ENCODE data around the gene SLC16A6.
"Not testable (repeated sequence)": the region's sequence is repeated elsewhere in the genome, so short reads cannot be mapped to it uniquely, and the experiment has no call there.

SLC16A6 gene

DNA sequence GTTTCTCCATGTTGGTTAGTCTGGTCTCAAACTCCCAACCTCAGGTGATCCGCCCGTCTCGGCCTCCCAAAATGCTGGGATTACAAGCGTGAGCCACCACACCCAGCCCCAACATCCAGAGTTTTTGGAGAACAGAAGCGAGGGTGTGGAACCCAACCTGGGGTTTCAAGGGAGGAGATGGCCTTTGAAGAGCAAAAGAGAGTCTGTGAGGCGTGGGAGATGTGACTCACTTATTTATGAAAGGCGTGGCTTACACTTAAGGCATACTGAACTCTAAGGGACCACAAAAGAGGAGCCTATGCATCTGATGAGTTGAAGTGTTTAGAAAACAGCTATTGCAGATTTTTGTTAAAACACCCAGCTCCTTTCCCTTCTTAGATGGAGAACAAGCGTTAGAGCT, 19.2 kb upstream of the SLC16A6 start:
- Histone ChIP-seq H3K4me3 (ENCODE audit: low read length in 2 of 2) (no peak overlapping the region), H3K27ac (replicated peaks; ENCODE audit: low read length) (no peak overlapping the region), H3K9me3 (replicated peaks in 1 of 2; ENCODE audit: control insufficient read depth in 2 of 2, insufficient read depth in 1 of 2, low read depth in 1 of 2, low read length in 2 of 2) (peaks cover 1 to 17% of the 10 kb centered on the region in 2 donors), H3K36me3 (replicated peaks in 1 of 2; ENCODE audit: control insufficient read depth in 2 of 2, insufficient read depth in 2 of 2, low read length in 2 of 2) (peaks cover 3 to 24% of the 10 kb centered on the region in 2 donors), H3K4me2 (ENCODE audit: insufficient read depth, low read length, poor library complexity, severe bottlenecking) (no peak overlapping the region), H3K4me1 (ENCODE audit: control insufficient read depth in 2 of 2, insufficient read depth in 1 of 2, low read depth in 1 of 2, low read length in 2 of 2) (peaks cover 5 to 12% of the 10 kb centered on the region in 2 donors), H3K23ac (ENCODE audit: low read depth, low read length, poor library complexity) (no peak overlapping the region), H2AK5ac (ENCODE audit: low read depth, low read length) (no peak overlapping the region), H4K8ac (ENCODE audit: low read depth, low read length) (no peak overlapping the region), H3K9ac (ENCODE audit: low read depth, low read length, poor library complexity) (no peak overlapping the region), H2BK120ac (ENCODE audit: low read depth, low read length) (no peak overlapping the region), H3K4ac (ENCODE audit: low read length) (no peak overlapping the region), H3K14ac (ENCODE audit: low read length) (no peak overlapping the region), H3K27me3 (ENCODE audit: control insufficient read depth in 3 of 3, insufficient read depth in 3 of 3, low read depth in 1 of 3, low read length in 3 of 3) (no peaks in the 10 kb centered on the region), H3K18ac (ENCODE audit: low read length) (no peak overlapping the region), H2BK15ac (ENCODE audit: low read length) (no peak overlapping the region), H2AFZ (ENCODE audit: low read length) (no peak overlapping the region), H2BK5ac (ENCODE audit: low read length) (no peak overlapping the region), H3K79me1 (ENCODE audit: low read depth, low read length) (no peaks in the 10 kb centered on the region), H4K91ac (ENCODE audit: low read depth, low read length, poor library complexity) (no peak overlapping the region), H2BK12ac (ENCODE audit: low read length) (no peak overlapping the region)
- DNase-seq (ENCODE audit: low spot score), result no peak
- no CpG with 5 or more reads among the region's 8 CpGs for WGBS, 2 donors (ENCODE audit: extremely low coverage in 2 of 2, insufficient read length in 2 of 2, insufficient replicate concordance in 1 of 2)

DNA sequence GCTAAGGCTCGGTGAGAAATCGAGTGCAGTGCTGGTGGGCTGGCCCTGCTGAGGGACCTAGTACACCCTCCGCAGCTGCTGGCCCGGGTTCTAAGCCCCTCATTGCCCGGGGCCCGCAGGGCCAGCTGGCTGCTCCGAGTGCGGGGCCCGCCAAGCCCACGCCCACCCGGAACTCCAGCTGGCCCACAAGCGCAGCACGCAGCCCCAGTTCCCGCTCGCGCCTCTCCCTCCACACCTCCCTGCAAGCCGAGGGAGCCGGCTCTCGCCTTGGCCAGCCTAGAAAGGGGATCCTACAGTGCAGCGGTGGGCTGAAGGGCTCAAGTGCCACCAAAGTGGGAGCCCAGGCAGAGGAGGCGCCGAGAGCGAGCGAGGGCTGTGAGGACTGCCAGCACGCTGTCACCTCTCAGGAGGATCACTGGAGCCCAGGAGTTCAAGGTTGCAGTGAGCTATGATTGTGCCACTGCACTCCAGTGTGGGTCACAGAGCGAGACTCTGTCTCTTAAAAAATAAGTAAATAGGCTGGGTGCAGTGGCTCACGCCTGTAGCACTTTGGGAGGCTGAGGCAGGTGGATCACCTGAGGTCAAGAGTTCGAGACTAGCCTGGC, 18.2 kb upstream of the SLC16A6 start:
- not testable (repeated sequence) for H2BK15ac ChIP-seq (ENCODE audit: low read length); H2BK12ac ChIP-seq (ENCODE audit: low read length); H3K18ac ChIP-seq (ENCODE audit: low read length); H2AK5ac ChIP-seq (ENCODE audit: low read depth, low read length); H2BK5ac ChIP-seq (ENCODE audit: low read length); H3K4me3 ChIP-seq (ENCODE audit: low read length in 2 of 2); H3K79me1 ChIP-seq (ENCODE audit: low read depth, low read length); H2AFZ ChIP-seq (ENCODE audit: low read length); H3K9ac ChIP-seq (ENCODE audit: low read depth, low read length, poor library complexity); H3K27me3 ChIP-seq (ENCODE audit: control insufficient read depth in 3 of 3, insufficient read depth in 3 of 3, low read depth in 1 of 3, low read length in 3 of 3); H3K4me2 ChIP-seq (ENCODE audit: insufficient read depth, low read length, poor library complexity, severe bottlenecking); DNase-seq (ENCODE audit: low spot score); H3K27ac ChIP-seq (replicated peaks; ENCODE audit: low read length); H3K14ac ChIP-seq (ENCODE audit: low read length); H2BK120ac ChIP-seq (ENCODE audit: low read depth, low read length); H4K8ac ChIP-seq (ENCODE audit: low read depth, low read length); H3K23ac ChIP-seq (ENCODE audit: low read depth, low read length, poor library complexity); H4K91ac ChIP-seq (ENCODE audit: low read depth, low read length, poor library complexity); H3K4ac ChIP-seq (ENCODE audit: low read length)
- Histone ChIP-seq H3K9me3 (replicated peaks in 1 of 2; ENCODE audit: control insufficient read depth in 2 of 2, insufficient read depth in 1 of 2, low read depth in 1 of 2, low read length in 2 of 2) (peaks cover 1 to 17% of the 10 kb centered on the region in 2 donors), H3K4me1 (ENCODE audit: control insufficient read depth in 2 of 2, insufficient read depth in 1 of 2, low read depth in 1 of 2, low read length in 2 of 2) (peaks cover 3 to 10% of the 10 kb centered on the region in 2 donors), H3K36me3 (replicated peaks in 1 of 2; ENCODE audit: control insufficient read depth in 2 of 2, insufficient read depth in 2 of 2, low read length in 2 of 2) (peaks cover 3 to 24% of the 10 kb centered on the region in 2 donors)
- no CpG with 5 or more reads among the region's 28 CpGs for WGBS, 2 donors (ENCODE audit: extremely low coverage in 2 of 2, insufficient read length in 2 of 2, insufficient replicate concordance in 1 of 2)

DNA sequence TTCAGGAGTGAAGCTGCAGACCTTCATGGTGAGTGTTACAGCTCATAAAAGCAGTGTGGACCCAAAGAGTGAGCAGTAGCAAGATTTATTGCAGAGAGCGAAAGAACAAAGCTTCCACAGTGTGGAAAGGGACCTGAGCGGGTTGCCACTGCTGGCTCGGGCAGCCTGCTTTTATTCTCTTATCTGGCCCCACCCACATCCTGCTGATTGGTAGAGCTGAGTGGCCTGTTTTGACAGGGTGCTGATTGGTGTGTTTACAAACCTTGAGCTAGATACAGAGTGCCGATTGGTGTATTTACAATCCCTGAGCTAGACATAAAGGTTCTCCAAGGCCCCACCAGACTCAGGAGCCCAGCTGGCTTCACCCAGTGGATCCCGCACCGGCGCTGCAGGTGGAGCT, 17.6 kb upstream of the SLC16A6 start:
- DNase-seq (ENCODE audit: low spot score); H3K4me3 ChIP-seq (ENCODE audit: low read length in 2 of 2); H4K8ac ChIP-seq (ENCODE audit: low read depth, low read length); H4K91ac ChIP-seq (ENCODE audit: low read depth, low read length, poor library complexity); H3K9ac ChIP-seq (ENCODE audit: low read depth, low read length, poor library complexity); H3K27me3 ChIP-seq (ENCODE audit: control insufficient read depth in 3 of 3, insufficient read depth in 3 of 3, low read depth in 1 of 3, low read length in 3 of 3); H3K4ac ChIP-seq (ENCODE audit: low read length); H2BK5ac ChIP-seq (ENCODE audit: low read length); H2BK12ac ChIP-seq (ENCODE audit: low read length); H3K14ac ChIP-seq (ENCODE audit: low read length); H3K23ac ChIP-seq (ENCODE audit: low read depth, low read length, poor library complexity); H3K4me2 ChIP-seq (ENCODE audit: insufficient read depth, low read length, poor library complexity, severe bottlenecking); H2AK5ac ChIP-seq (ENCODE audit: low read depth, low read length); H2AFZ ChIP-seq (ENCODE audit: low read length); H2BK120ac ChIP-seq (ENCODE audit: low read depth, low read length); H3K18ac ChIP-seq (ENCODE audit: low read length); H3K27ac ChIP-seq (replicated peaks; ENCODE audit: low read length); H2BK15ac ChIP-seq (ENCODE audit: low read length); H3K79me1 ChIP-seq (ENCODE audit: low read depth, low read length): not testable (repeated sequence)
- no CpG with 5 or more reads among the region's 7 CpGs for WGBS, 2 donors (ENCODE audit: extremely low coverage in 2 of 2, insufficient read length in 2 of 2, insufficient replicate concordance in 1 of 2)
- peaks cover 3 to 24% of the 10 kb centered on the region in 2 donors for H3K36me3 ChIP-seq (replicated peaks in 1 of 2; ENCODE audit: control insufficient read depth in 2 of 2, insufficient read depth in 2 of 2, low read length in 2 of 2)
- H3K4me1 ChIP-seq (ENCODE audit: control insufficient read depth in 2 of 2, insufficient read depth in 1 of 2, low read depth in 1 of 2, low read length in 2 of 2), result peaks cover 5 to 10% of the 10 kb centered on the region in 2 donors
- H3K9me3 ChIP-seq (replicated peaks in 1 of 2; ENCODE audit: control insufficient read depth in 2 of 2, insufficient read depth in 1 of 2, low read depth in 1 of 2, low read length in 2 of 2), result peaks cover 1 to 17% of the 10 kb centered on the region in 2 donors

DNA sequence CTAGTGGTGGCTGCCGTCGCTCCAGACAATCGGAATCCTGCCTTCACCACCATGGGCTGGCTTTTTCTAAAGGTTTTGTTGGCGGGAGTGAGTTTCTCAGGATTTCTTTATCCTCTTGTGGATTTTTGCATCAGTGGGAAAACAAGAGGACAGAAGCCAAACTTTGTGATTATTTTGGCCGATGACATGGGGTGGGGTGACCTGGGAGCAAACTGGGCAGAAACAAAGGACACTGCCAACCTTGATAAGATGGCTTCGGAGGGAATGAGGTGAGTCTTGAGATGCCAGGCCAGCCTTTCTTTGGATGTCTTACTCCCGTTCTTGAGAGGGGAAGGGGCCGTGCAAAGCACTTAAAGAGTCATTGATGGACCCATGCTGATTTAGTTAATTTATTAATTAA, 16.5 kb upstream of the SLC16A6 start:
- DNase-seq (ENCODE audit: low spot score), result no peak
- no peak overlapping the region for H3K4ac ChIP-seq (ENCODE audit: low read length)
- H4K8ac ChIP-seq (ENCODE audit: low read depth, low read length), result no peak overlapping the region
- H4K91ac ChIP-seq (ENCODE audit: low read depth, low read length, poor library complexity), result no peak overlapping the region
- H3K4me2 ChIP-seq (ENCODE audit: insufficient read depth, low read length, poor library complexity, severe bottlenecking), result no peak overlapping the region
- WGBS, 2 donors (ENCODE audit: extremely low coverage in 2 of 2, insufficient read length in 2 of 2, insufficient replicate concordance in 1 of 2), result no CpG with 5 or more reads among the region's 8 CpGs
- no peak overlapping the region for H3K23ac ChIP-seq (ENCODE audit: low read depth, low read length, poor library complexity)
- H3K4me3 ChIP-seq (ENCODE audit: low read length in 2 of 2), result no peak overlapping the region
- H2BK15ac ChIP-seq (ENCODE audit: low read length), result no peak overlapping the region
- peaks cover 3 to 6% of the 10 kb centered on the region in 2 donors for H3K4me1 ChIP-seq (ENCODE audit: control insufficient read depth in 2 of 2, insufficient read depth in 1 of 2, low read depth in 1 of 2, low read length in 2 of 2)
- H3K79me1 ChIP-seq (ENCODE audit: low read depth, low read length), result no peaks in the 10 kb centered on the region
- H2BK5ac ChIP-seq (ENCODE audit: low read length), result no peak overlapping the region
- peaks cover 3 to 24% of the 10 kb centered on the region in 2 donors for H3K36me3 ChIP-seq (replicated peaks in 1 of 2; ENCODE audit: control insufficient read depth in 2 of 2, insufficient read depth in 2 of 2, low read length in 2 of 2)
- no peaks in the 10 kb centered on the region for H3K27me3 ChIP-seq (ENCODE audit: control insufficient read depth in 3 of 3, insufficient read depth in 3 of 3, low read depth in 1 of 3, low read length in 3 of 3)
- H2BK120ac ChIP-seq (ENCODE audit: low read depth, low read length), result no peak overlapping the region
- H3K18ac ChIP-seq (ENCODE audit: low read length), result no peak overlapping the region
- H3K9me3 ChIP-seq (replicated peaks in 1 of 2; ENCODE audit: control insufficient read depth in 2 of 2, insufficient read depth in 1 of 2, low read depth in 1 of 2, low read length in 2 of 2), result peaks cover 1 to 17% of the 10 kb centered on the region in 2 donors
- H2AFZ ChIP-seq (ENCODE audit: low read length), result no peak overlapping the region
- H2BK12ac ChIP-seq (ENCODE audit: low read length), result no peak overlapping the region
- no peak overlapping the region for H3K27ac ChIP-seq (replicated peaks; ENCODE audit: low read length)
- no peak overlapping the region for H2AK5ac ChIP-seq (ENCODE audit: low read depth, low read length)
- H3K9ac ChIP-seq (ENCODE audit: low read depth, low read length, poor library complexity), result no peak overlapping the region
- no peak overlapping the region for H3K14ac ChIP-seq (ENCODE audit: low read length)
